GM19240 (cell line): ENCODE measurements around the gene KLC4.
"Not testable (repeated sequence)": the region's sequence is repeated elsewhere in the genome, so short reads cannot be mapped to it uniquely, and the experiment has no call there.

ENCODE experiments used
- DNase-seq: peaks from one replicate; pipeline ENCODE4 v3.0.0; 2011; ENCODE audit warnings: low spot score; ENCODE audit not compliant: insufficient read length

KLC4 gene

DNA sequence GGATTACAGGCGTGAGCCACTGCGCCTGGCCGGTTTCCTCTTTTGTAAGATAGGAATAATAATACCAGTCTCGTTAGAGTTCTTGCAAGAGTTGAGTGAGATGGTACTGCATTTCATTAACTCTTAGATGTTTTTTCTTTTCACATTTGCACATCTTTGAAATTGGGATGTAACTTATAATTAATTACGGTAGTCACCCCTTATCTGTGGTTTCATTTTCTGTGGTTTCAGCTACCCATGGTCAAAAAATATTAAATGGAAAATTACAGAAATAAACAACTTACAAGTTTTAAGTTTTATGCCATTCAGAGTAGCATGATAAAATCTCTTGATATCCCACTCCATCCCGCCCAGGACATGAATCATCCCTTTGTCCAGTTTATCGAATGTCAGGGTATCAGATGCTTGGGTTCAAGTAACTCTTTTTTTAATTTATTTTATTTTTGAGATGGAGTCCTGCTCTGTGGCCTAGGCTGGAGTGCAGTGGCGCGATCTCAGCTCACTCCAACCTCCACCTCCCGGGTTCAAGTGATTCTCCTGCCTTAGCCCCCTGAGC lies 32.1 kb downstream of the KLC4 start:
- no peak for DNase-seq

DNA sequence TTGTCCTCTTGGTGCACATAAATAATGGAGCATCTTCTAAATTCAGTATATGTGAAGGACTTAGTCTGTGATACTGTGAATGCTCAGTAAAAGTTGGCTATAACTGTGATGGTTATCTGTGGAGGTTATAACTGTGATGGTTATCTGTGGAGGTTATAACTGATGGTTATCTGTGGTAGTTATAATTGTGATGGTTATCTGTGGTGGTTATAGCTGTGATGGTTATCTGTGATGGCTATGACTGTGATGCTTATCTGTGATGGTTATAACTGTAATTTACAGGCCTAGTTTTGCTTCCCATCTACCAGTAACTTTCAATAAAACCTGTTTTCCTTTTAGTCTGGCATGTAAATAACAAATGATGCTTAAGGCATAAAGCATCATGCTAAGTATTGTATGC lies 33.2 kb downstream of the KLC4 start:
- DNase-seq = no peak

DNA sequence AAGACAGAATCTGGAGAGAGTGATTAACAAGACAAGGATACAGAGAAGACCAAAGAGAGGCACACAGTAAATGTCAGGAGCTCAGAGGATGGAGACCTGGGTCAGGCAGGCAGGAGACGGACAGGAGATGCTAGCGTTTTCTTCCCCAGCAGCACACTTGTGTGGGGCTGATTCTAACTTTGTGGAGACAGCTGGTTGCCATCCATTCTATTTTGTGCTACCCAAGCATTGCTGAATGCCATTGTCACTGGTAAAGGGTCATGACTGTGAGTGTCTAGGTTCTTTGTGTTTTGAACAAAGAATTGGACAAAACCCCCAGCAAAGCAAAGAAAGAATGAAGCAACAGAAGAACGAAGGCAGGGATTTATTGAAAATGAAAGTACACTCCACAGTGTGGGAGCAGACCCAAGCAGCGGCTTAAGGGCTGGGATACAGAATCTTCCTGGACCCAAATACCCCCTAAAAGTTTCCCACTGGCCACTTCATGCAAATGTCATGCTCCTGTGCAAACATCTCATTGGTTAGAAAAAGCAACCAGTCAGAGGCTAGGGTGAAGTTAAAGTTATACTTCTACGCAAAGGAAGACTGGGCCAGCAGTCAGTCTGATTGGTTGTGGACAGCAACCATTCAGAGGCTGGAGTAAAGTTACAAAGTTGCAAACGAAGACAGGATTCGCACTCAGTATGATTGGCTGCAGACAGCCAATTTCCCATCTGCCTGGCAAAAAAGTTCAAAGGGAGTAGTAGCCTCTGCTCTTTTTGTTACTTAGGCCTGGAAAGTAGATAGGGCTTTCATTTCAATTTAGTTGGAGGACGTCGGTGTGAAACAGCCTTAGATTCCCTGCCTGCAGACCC lies 34.2 kb downstream of the KLC4 start:
- no peak for DNase-seq

DNA sequence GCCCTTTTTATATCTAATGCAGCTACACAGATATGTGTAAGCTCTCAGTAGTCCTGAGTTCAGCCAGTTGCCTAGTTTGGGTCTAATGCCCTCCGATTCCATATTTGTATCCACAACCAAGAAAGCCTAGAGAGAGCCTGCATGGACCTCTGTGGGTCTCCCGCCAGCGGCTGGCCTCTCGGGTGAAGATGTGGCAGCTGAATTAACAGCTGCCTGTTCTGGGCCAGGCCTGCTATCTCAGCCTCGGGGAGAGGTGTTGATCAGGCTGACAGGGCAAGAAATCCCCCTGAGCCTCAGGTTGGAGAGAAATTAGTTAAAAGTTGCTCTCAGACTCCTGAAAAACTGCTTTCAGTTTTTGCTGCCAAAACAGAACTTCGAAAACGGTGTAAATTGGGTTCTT lies 36.5 kb downstream of the KLC4 start:
- DNase-seq = no peak

DNA sequence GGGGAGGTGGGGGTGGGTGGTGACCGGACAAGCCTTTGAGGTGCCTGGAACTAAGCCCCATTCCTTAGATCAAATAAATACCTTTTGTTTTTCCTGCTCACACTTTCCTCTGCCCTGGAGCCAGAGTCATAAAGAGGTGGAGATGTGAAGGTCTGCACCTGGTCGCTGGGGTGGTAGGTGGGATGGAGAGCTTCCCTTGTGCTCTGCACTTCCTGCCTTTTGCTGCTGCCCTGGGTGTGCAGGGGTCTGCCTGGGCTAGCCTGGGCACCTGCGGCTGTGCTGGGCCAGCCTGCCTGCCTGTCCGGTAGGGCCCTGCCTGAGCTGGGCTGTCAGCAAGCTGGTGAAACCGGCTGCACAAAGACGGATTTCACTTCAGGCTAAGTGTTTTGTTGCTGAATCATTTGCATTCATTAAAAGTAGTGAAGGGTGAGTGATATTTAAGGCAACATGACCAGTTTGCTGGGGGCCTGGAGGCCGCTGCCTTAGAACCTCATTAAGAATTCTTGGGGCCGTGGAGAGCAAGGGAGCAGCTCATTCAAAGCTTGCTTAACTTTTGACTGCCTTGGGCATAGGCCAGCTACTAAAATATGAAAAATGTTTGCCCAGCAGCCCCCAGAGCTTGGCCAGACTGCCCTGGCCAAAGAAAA lies 37.1 kb downstream of the KLC4 start:
- no peak for DNase-seq

DNA sequence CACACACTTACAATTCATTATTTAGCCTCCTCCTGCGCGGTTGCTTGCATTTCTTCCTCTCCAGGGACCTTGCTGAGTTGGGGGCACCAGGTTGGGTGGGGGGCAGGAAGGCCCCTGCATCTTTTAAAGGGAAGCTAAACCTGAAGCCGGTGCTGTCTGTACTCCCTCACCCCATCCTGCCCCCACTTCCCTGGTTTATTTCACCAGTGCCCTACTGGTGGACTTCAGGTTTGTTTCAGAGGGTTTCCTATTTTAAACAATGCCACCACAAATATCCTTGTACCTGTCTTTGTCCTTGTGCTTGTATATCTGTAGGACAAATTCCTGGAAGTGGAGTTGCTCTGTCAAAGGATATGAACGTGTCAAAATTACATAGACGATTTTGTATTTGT lies 37.7 kb downstream of the KLC4 start:
- DNase-seq = no peak

DNA sequence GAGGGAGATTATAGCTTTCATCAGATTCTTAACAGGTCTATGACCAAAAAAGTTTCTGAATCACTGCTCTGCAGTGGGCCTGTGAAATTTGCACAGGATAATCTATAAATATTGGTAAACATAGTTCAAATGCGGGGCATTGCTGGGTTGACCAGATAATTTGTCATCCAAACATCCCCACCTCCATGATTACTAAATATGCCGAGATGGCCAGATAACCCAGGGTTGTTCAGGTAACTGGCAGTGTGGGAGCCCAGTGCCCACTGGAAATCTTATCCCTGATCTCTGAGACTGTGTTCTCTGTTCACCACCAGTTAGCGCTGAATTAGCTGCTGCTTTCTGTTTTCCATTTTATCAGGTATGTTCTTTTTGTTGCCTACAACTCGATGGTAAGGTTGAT lies 38.1 kb downstream of the KLC4 start:
- no peak for DNase-seq

DNA sequence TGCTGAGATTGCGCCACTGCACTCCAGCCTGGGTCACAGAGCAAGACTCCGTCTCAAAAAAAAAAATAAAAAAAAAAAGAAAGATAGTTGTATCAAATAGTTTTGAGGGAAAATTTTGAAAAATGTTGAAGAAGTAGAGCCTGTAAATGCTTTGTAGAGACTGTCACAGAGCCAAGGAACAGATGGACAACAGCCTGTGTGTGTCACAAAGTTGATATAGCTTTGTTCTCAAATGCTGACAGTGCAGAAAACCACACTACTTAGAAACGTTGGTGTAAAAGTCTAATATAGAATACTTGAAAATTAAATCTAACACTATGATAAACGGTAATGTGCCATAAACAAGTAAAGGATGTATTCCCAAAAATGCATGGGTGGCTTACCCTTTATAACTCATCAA lies 42.1 kb downstream of the KLC4 start:
- DNase-seq = no peak

DNA sequence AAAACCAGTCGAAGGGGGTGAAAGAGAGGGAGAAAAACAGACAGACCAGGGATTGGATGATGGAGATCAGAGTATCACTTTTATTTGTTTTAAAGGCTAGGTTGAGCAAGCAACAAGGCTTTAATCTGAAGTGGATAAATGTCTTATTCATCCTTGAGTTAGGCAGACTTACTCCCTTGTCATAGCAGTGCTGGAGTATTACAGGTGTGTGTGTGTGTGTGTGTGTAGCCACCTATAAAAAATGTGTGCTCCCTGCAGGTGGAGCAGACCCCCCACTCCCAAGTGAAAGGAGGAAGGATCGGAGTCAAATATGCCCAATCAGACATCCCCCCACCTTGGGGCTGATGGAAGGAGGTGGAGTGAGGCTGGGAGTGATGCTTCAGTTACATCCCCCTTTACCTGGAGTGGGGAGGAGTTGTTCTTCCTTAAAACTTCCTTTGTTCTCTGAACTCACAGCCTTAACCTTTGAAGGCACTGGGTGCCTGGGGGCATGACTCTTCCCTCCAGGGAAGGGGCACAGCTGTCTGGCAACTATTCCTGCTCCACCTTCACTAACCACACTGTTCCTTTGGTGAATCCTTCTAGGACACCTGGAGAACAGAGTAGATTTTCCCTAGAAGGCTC lies 43.9 kb downstream of the KLC4 start:
- no peak for DNase-seq

DNA sequence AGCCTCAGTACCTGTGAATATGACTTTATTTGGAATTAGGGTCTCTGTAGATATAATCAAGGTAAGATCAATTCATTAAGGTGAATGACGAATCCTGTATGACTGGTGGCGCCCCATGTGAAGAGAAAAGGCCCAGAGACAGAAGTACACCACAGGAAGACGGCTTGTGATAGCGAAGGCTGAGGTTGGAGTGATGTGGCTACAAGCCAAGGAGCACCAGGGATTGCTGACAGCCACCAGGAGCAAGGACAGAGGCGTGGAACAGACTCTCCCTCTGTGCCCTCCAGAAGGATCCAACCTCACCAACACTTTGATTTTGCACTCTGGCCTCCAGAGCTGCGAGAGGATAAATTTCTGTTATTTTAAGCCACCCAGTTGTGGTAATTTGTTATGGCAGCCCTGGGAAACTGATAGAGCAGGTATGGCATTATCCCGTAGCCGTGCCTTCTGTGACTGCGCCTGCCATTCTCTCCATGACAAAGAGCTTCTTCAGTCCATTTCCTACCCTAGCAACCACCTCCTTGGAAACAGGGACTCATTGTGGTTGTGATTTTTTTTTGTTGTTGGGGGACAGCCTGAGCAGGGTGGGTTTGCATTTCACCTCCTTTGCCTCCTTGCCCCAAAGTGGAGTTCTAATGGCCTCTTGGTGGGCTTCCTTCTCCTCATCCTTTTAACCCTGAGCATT lies 46.2 kb downstream of the KLC4 start:
- DNase-seq = no peak

DNA sequence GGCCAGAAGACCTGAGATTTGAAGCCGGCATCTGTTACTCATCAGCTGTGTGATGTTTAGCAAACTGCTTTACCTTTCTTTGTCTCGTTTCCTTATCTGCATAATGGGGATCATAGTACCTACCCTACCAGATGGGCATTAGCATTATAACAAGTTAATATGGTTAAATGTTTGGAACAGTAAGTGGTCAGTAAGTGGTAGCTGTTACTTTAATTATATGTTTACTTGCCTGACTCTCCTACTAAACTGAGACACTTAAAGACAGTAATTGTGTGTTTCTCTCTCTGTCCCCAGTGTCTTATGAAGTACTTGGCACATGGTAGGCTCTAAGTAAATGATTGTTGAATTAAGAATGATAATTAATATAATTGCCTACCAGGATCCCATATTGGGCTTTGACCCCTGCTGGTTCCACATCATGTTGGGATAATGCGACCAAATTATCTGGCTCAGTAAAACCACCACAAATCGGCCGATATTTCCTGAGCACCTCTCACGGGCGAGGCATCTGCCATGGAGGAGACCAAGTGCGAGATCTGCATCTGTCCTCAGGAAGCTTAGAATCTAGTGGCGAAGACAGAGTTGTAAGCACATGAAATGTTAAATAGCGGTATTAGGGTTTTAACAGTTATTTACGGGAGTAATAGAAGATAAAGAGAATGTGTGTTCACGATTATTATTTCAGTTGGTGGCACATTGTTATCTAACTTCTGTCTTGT lies 48.1 kb downstream of the KLC4 start:
- no peak for DNase-seq

DNA sequence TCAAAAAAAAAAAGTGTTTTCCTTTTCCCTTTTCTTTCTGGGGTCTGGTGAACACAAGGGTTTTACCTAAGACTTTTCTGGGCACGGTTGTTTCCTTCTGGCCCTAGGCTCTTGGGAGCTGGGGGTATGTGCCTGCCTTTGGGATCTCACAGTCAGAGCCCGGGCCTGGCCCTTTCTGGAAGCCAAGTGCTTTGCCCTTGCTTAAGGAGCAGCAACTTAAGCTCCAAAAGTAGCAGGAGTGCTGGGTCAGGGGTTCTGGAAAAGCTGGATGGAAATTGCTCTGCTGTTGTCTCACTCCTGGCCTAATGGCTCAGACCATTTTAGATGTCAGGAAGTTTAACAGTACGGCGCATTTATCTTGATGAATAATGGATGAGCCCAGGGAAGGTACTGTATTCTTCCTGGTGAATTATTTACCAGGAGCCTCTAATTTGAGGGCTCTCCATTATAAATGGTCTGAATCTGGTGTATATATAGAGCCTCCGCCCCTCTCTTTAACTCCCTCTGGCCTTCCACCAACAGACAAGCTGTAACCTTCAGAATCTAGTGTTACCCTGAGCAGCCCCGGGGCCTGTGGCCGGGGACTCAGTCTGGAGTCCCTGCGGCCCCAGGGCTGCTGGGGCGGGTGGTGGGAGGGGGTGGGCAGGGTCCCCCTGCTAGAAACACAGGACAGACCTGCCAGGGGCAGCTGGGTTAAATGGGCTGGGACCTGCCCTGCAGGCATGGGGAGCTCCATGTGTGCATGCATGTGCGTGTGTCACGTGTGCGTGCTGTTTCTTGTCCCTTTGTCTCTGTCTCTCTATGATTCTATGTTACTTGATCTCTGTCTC lies 54.2 kb downstream of the KLC4 start:
- no peak for DNase-seq

DNA sequence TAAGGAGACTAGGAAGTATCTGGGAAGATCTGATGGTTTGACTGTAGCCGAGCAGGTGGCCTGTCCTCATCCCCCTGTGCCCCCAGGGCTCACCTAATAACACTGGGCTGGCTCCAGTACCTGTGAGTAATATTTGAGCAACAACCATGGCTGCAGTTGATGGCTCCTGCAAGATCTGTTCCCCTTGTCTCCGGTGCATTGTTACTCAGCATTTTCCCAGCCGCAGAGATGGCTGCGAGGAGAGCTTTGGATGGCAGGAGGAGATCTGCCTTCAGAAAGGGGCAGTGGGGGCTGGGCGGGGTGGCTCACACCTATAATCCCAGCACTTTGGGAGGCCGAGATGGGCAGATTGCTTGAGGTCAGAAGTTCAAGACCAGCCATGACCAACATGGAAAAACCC lies 55.9 kb downstream of the KLC4 start:
- no peak for DNase-seq

DNA sequence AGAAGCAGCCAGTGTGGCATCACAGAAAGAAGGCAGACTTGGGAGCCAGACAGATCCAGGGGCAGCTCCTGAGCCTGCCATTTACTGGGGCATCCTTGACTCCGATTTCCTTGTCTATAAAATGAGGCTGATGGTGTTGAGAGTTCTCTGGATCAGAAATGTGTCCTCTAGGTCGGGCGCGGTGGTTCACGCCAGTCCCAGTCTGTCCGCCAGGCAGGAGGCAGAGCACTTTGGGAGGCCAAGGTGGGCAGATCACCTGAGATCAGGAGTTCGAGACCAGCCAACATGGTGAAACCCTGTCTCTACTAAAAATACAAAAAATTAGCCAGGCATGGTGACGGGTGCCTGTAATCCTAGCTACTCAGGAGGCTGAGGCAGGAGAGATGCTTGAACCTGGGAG lies 58.0 kb downstream of the KLC4 start:
- DNase-seq = not testable (repeated sequence)

DNA sequence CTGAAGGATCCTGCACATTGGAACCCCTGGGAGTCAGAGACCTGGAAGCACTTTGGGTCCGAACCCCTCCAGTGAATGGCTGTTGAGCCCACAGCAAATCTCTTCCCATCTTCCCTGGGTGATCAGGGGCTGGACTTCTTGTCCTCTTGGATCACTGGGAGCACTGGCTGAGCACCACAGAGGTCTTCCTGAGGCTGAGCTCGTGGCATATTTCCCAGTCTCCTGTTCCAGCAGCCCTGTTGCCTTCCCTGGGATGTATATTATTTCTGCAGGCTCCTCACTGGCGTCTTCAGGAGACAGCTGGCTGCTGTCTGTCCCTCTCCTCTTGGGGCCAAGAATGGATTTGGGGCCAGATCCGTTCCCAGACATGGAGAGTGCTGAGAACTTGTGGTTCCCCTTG lies 60.1 kb downstream of the KLC4 start:
- DNase-seq = no peak

DNA sequence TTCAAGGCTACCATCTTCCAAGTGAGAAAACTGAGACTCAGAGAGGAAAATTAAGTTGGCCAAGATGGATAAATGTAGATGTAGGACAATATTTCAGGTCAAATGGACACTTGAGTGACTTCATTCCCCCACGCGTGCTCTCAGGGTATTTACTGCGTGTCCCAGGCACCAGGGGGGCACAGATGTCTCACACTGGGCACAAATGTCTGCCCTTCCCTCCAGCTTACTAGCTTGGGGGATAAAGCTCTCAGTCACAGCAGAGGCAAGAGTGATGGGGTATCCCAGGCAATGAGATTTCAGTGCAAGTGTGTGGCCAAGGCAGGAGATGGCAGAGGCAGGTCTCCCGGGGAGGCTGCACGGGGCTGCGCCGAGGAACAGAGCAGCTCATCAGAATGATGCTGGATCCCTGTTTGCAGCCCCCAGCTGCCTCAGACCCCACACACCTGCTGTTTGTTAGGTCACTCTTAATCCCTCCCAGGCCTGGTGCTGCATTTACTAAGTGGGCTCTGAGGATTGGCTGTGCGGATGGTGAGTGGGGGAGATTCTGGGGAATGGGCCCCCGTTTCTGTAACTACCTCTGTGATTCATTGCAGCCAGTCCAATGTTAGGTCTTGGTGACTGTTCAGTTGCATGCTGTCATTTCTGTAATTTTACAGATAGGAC lies 60.8 kb downstream of the KLC4 start:
- no peak for DNase-seq

DNA sequence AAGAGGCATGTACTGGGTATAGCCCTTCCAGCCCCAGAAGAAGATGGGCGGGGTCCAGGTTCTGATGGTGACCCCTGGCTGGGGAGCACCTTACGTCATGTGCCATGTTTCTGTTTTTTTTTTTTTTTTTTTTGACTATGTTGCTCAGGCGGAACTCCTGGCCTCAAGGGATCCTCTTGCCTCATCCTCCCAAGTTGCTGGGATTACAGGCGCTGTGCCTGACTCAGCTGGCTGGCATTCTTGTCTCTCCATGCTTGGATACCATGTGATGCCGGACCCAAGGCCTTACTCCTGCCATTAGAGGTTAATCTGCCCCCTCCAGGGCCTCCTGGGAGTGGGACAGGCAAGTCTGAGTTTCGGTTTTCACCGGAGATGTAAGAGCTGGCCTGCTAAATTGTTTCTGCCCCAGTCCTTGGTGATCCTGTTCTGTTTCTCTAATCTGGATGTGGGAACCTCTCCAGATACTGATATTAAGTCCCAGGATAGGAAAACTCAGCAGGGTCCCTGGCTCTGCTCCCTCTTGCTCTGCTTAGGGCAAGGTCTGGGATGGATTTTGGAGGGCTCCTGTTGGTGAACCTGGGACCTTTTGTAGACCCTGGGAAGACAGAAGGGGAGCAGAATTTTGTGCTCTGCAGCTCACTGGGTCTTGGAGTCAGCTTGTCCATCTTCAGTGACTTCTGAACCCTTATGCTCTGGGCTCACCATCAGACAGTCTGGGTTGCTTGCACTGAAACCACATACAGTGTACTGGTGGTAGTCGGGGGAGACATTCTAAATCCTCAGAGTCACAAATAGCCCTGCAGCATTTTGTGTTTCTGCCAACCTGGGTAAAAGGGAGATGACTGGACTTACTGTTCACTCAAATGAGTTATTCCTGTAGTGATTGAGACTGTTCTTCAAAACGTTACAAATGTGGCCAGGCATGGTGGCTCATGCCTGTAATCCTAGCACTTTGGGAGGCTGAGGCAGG lies 61.8 kb downstream of the KLC4 start:
- DNase-seq = no peak

DNA sequence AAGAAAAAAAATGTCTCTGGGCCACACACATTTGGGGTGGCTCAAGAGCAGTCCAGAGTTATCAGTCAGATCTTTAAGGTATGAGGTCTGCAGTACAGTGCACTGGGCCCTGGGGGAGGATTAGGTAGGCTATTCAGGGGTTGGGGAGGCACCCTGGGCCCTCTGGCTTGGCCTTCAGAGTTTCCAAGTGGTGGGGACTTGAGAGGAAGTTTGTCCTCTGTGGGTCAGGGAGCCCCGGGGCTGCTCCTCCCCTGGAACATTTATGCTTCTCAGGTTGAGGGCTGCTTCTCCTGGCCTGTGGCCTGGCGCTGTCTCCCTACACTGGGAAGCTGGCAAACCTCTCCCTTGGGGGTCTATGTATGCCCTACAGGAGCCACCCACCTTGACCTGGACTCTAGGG lies 62.7 kb downstream of the KLC4 start:
- DNase-seq = no peak
